SK-N-SH (cell line): ENCODE data around the gene CRK. TPM values are rescaled to one million over a fixed set of nuclear protein-coding genes. Genes with fewer than 3 reads are reported as not detected.

Experiments
- CTCF ChIA-PET: fragments of 300-600, 350-600 bp; formaldehyde crosslinking; extraction: SDS; loops from one replicate; lab custom pipeline; 2021; lab: Yijun Ruan, JAX
- POLR2A ChIA-PET: fragments of 350-600 bp; sonication (Branson Sonifier 250); formaldehyde crosslinking; extraction: SDS; loops from one replicate; lab custom pipeline; 2020; ENCODE audit warnings: antibody characterized with exemption, inconsistent platforms; lab: Yijun Ruan, JAX
- DNase-seq: peaks from one replicate; pipeline ENCODE4 v3.0.0; 2012
- H2AFZ ChIP-seq: fragments of 200-600 bp; sonication (generic); 2 replicates; pipeline ENCODE4 v1.8.1; 2016; ENCODE audit warnings: antibody characterized with exemption, mild to moderate bottlenecking, low read depth
- H3F3A ChIP-seq: fragments of 200-600 bp; sonication (generic); replicated peaks from 2 replicates; pipeline ENCODE3; 2016; ENCODE audit warnings: antibody characterized with exemption, mild to moderate bottlenecking; ENCODE audit not compliant: insufficient read depth
- H3K27ac ChIP-seq, 2 experiments: fragments of 200-500 bp in 1 of 2; fragments of 200-600 bp in 1 of 2; sonication (Bioruptor generic) in 1 of 2; sonication (generic), shearing (Covaris generic) in 1 of 2; 2 replicates each; pipeline versions ENCODE4 v1.5.1 to v1.6.1; 2014 to 2016; ENCODE audit warnings: low read depth in 2 of 2, inconsistent platforms in 1 of 2, low read length in 1 of 2, mild to moderate bottlenecking in 1 of 2, mixed read lengths in 1 of 2
- H3K27me3 ChIP-seq: fragments of 200-600 bp; sonication (generic), shearing (Covaris generic); 2 replicates; pipeline ENCODE4 v1.6.1; 2016; ENCODE audit warnings: mixed run types; ENCODE audit not compliant: insufficient read depth
- H3K36me3 ChIP-seq, 2 experiments: fragments of 200-500 bp in 1 of 2; fragments of 200-600 bp in 1 of 2; sonication (Bioruptor generic) in 1 of 2; sonication (generic) in 1 of 2; replicated peaks in 1 of 2; 2 replicates each; pipeline versions ENCODE3 to v1.5.1; 2014 to 2016; ENCODE audit warnings: low read length in 1 of 2, mild to moderate bottlenecking in 1 of 2; ENCODE audit not compliant: insufficient read depth in 2 of 2, control insufficient read depth in 1 of 2
- H3K4me1 ChIP-seq, 2 experiments: fragments of 200-500 bp in 1 of 2; fragments of 200-600 bp in 1 of 2; sonication (Bioruptor generic) in 1 of 2; sonication (generic), shearing (Covaris generic) in 1 of 2; 2 replicates each; pipeline versions ENCODE4 v1.5.1 to v1.6.1; 2014 to 2016; ENCODE audit warnings: low read depth in 1 of 2, low read length in 1 of 2, mixed run types in 1 of 2; ENCODE audit not compliant: insufficient read depth in 2 of 2, control insufficient read depth in 1 of 2
- H3K4me2 ChIP-seq: fragments of 200-600 bp; sonication (generic), shearing (Covaris generic); 2 replicates; pipeline ENCODE4 v1.6.1; 2017; ENCODE audit warnings: mixed run types
- H3K4me3 ChIP-seq, 2 experiments: fragments of 200-500 bp in 1 of 2; fragments of 200-600 bp in 1 of 2; sonication (Bioruptor generic) in 1 of 2; sonication (generic), shearing (Covaris generic) in 1 of 2; 2 replicates each; pipeline versions ENCODE4 v1.5.1 to v1.8.1; 2014 to 2016; ENCODE audit warnings: low read depth in 2 of 2, inconsistent platforms in 1 of 2, low read length in 1 of 2, mild to moderate bottlenecking in 1 of 2, mixed read lengths in 1 of 2, moderate library complexity in 1 of 2
- H3K79me2 ChIP-seq: fragments of 200-600 bp; sonication (generic); 2 replicates; pipeline ENCODE4 v1.8.1; 2017; ENCODE audit warnings: mild to moderate bottlenecking; ENCODE audit not compliant: insufficient read depth
- H3K9ac ChIP-seq: fragments of 200-600 bp; sonication (generic); 2 replicates; pipeline ENCODE4 v1.6.1; 2017; ENCODE audit warnings: mixed run types
- H3K9me2 ChIP-seq: fragments of 200-600 bp; sonication (generic); 2 replicates; pipeline ENCODE4 v1.6.1; 2017; ENCODE audit warnings: mixed run types
- H3K9me3 ChIP-seq: fragments of 200-600 bp; sonication (generic); 2 replicates; pipeline ENCODE4 v1.6.1; 2017; ENCODE audit warnings: mixed run types, mild to moderate bottlenecking, moderate library complexity
- H4K20me1 ChIP-seq: fragments of 200-600 bp; sonication (generic); 2 replicates; pipeline ENCODE4 v1.6.1; 2017; ENCODE audit warnings: mild to moderate bottlenecking, mixed run types; ENCODE audit not compliant: insufficient read depth
- CTCF ChIP-seq: fragments of 200-600 bp; sonication (generic); IDR thresholded peaks from 2 replicates; pipeline ENCODE4 v1.6.1; 2017; ENCODE audit warnings: antibody characterized with exemption, mild to moderate bottlenecking, moderate library complexity
- FOSL2 ChIP-seq: IDR thresholded peaks from 2 replicates; pipeline ENCODE4 v1.4.0; 2012; ENCODE audit warnings: low read depth, mild to moderate bottlenecking, moderate library complexity, borderline replicate concordance
- FOXM1 ChIP-seq: IDR thresholded peaks from 2 replicates; pipeline ENCODE4 v1.4.0; 2012; ENCODE audit warnings: low read depth, mild to moderate bottlenecking
- GABPA ChIP-seq: IDR thresholded peaks from 2 replicates; pipeline ENCODE4 v1.4.0; 2012; ENCODE audit warnings: low read depth, mild to moderate bottlenecking
- JUND ChIP-seq: IDR thresholded peaks from 2 replicates; pipeline ENCODE4 v1.4.0; 2012
- MXI1 ChIP-seq: IDR thresholded peaks from 2 replicates; pipeline ENCODE4 v1.6.1; 2012; ENCODE audit warnings: mild to moderate bottlenecking, low read depth, low read length, improper control_type of control experiment
- NFIC ChIP-seq: IDR thresholded peaks from 2 replicates; pipeline ENCODE4 v1.4.0; 2012; ENCODE audit warnings: borderline replicate concordance
- NRF1 ChIP-seq: IDR thresholded peaks from 2 replicates; pipeline ENCODE4 v1.6.1; 2012; ENCODE audit warnings: low read depth, mild to moderate bottlenecking, low read length
- PBX3 ChIP-seq: IDR thresholded peaks from 2 replicates; pipeline ENCODE4; 2012
- REST ChIP-seq: IDR thresholded peaks from 2 replicates; pipeline ENCODE4 v1.6.1; 2012; ENCODE audit warnings: mild to moderate bottlenecking, low read depth, low read length, moderate library complexity
- RFX5 ChIP-seq: IDR thresholded peaks from 2 replicates; pipeline ENCODE4 v1.6.1; 2012; ENCODE audit warnings: mild to moderate bottlenecking, improper control_type of control experiment, low read length
- RXRA ChIP-seq: IDR thresholded peaks from 2 replicates; pipeline ENCODE4 v1.4.0; 2012; ENCODE audit warnings: low read depth, mild to moderate bottlenecking, borderline replicate concordance
- TCF12 ChIP-seq: IDR thresholded peaks from 2 replicates; pipeline ENCODE4 v1.4.0; 2012
- TEAD4 ChIP-seq: IDR thresholded peaks from 2 replicates; pipeline ENCODE4 v1.4.0; 2012; ENCODE audit warnings: mild to moderate bottlenecking, borderline replicate concordance; ENCODE audit not compliant: insufficient read depth
- YY1 ChIP-seq: IDR thresholded peaks from 2 replicates; pipeline ENCODE4 v1.4.0; 2012; ENCODE audit warnings: low read depth, mild to moderate bottlenecking
- ZBTB33 ChIP-seq: IDR thresholded peaks from 2 replicates; pipeline ENCODE4 v1.4.0; 2012; ENCODE audit warnings: low read depth, borderline replicate concordance
- WGBS: methylation state at CpG from one replicate; pipeline ENCODE4 v1.1.6; 2017; ENCODE audit warnings: low lambda C conversion rate; 5-methylcytosine and 5-hydroxymethylcytosine counted together
- polyA plus RNA-seq, 3 experiments: library from polyadenylated mRNA; depleted of rRNA; stranded (reverse); fragments of >200 nt; gene quantifications; 2 replicates each; pipeline ENCODE4 v1.2.3, GENCODE V29; 2012

CRK gene
- polyA plus RNA-seq, 1 of the 3 experiments (the other 2 are of a cell fraction): 50.7 TPM

- Histone ChIP-seq H3K9me3 (no peaks in the 10 kb centered on the region), H3K9me2 (no peaks in the 10 kb centered on the region), H3K27me3 (no peaks in the 10 kb centered on the region), H3K9ac (peak overlapping the region; percentile 28; the same call in 1 of the 2 replicates), H2AFZ (no peak overlapping the region), H3K4me3 (no peak overlapping the region), H3K4me1 (peaks cover 0 to 6% of the 10 kb centered on the region in 2 experiments; a peak in 2 of 4 replicates), H3K79me2 (peaks cover 100% of the 10 kb centered on the region), H3K4me2 (peak overlapping the region; percentile 48; the same call in 1 of the 2 replicates), H4K20me1 (peaks cover 82% of the 10 kb centered on the region), H3K36me3 (peaks cover 19 to 34% of the 10 kb centered on the region in 2 experiments), H3K27ac (peak overlapping the region in 1 of 2 experiments; percentile 80; a peak in 2 of 4 replicates), H3F3A (peaks cover 22% of the 10 kb centered on the region)
- WGBS: 63% methylated on average over 11 of the region's 11 CpGs
- ChIA-PET CTCF (interaction anchor here (0.6 kb wide), 1 partner anchor 15 kb away, joined by 3 read pairs; no protein-coding TSS in a partner anchor), POLR2A (no interaction called here)
- DNase-seq: no peak
- TF ChIP-seq TCF12 (0 out of 2 replicates have a peak, but pooled peaks have one; percentile 4), RFX5 (no peak), MXI1 (no peak), CTCF (no peak), FOSL2 (0 out of 2 replicates have a peak, but pooled peaks have one; percentile 28)
Measured at GRCh38 chr17:1438593-1439083, 17.4 kb downstream of the CRK start.

DNA sequence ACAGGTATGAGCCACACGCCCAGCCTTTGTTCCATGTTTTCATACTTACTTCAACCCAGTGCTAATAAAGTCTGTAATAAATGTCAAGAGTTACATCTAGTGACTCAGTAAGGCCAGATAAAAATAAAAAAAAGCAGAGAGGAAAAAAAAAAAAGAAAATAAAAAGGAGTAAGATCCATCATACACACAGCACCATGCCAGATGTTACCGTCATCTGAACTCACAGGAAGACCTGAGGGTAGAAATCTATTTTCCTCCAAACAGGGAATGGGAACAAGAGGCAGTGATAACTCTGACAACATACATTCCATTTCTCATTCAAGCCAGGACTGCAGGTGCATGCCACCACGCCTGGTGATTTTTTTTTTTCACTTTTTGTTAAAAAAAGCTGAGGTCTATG, 20.7 kb downstream of the CRK start:
- Histone ChIP-seq H4K20me1 (peaks cover 84% of the 10 kb centered on the region), H3F3A (peaks cover 26% of the 10 kb centered on the region), H3K9me2 (no peaks in the 10 kb centered on the region), H3K4me3 (no peak overlapping the region), H3K9me3 (no peaks in the 10 kb centered on the region), H2AFZ (no peak overlapping the region), H3K4me2 (no peak overlapping the region), H3K79me2 (peaks cover 100% of the 10 kb centered on the region), H3K36me3 (peaks cover 19 to 48% of the 10 kb centered on the region in 2 experiments), H3K9ac (no peak overlapping the region), H3K4me1 (peaks cover 0 to 6% of the 10 kb centered on the region in 2 experiments; a peak in 2 of 4 replicates), H3K27ac (no peak overlapping the region), H3K27me3 (no peaks in the 10 kb centered on the region)
- ChIA-PET POLR2A (interaction anchor here (0.8 kb wide), 1 partner anchor 11 kb away, joined by 6 read pairs; no protein-coding TSS in a partner anchor), CTCF (no interaction called here)
- DNase-seq: no peak
- WGBS: 90% methylated on average over 3 of the region's 3 CpGs
- TF ChIP-seq FOSL2 (no peak), NFIC (no peak), RXRA (no peak), YY1 (no peak), GABPA (no peak), TCF12 (no peak), FOXM1 (no peak), RFX5 (no peak), PBX3 (no peak), TEAD4 (no peak), REST (no peak), NRF1 (no peak), JUND (no peak), ZBTB33 (no peak), CTCF (no peak)
